KMS-11 (cell line): ENCODE data around the gene ARHGEF6.

Experiments
- H2AFZ ChIP-seq: fragments of 200-600 bp; sonication (generic); 2 replicates; pipeline ENCODE4 v1.6.1; 2016; ENCODE audit warnings: antibody characterized with exemption, mixed run types, low read depth
- H3K27ac ChIP-seq: fragments of 200-600 bp; sonication (generic); 2 replicates; pipeline ENCODE4 v1.6.1; 2016; ENCODE audit warnings: mild to moderate bottlenecking, mixed run types
- H3K27me3 ChIP-seq: fragments of 200-600 bp; sonication (generic); 2 replicates; pipeline ENCODE4 v1.6.1; 2017; ENCODE audit warnings: mild to moderate bottlenecking, low read depth, mixed run types, moderate library complexity; ENCODE audit not compliant: insufficient read depth
- H3K36me3 ChIP-seq: fragments of 200-600 bp; sonication (generic); 2 replicates; pipeline ENCODE4 v1.6.1; 2017; ENCODE audit warnings: mild to moderate bottlenecking, mixed run types; ENCODE audit not compliant: insufficient read depth
- H3K4me1 ChIP-seq: fragments of 200-600 bp; sonication (generic); 2 replicates; pipeline ENCODE4 v1.6.1; 2016; ENCODE audit warnings: mild to moderate bottlenecking, low read depth, mixed run types; ENCODE audit not compliant: poor library complexity, severe bottlenecking
- H3K4me2 ChIP-seq: fragments of 200-600 bp; sonication (generic); 2 replicates; pipeline ENCODE4 v1.7.0; 2016; ENCODE audit warnings: mild to moderate bottlenecking, mixed run types
- H3K4me3 ChIP-seq: fragments of 200-600 bp; sonication (generic); IDR thresholded peaks from 2 replicates; pipeline ENCODE4 v1.6.1; 2017; ENCODE audit warnings: low read depth, low read length, mixed read lengths; ENCODE audit not compliant: insufficient read depth
- H3K79me2 ChIP-seq: fragments of 200-600 bp; sonication (generic); 2 replicates; pipeline ENCODE4 v1.6.1; 2016; ENCODE audit warnings: low read depth, mixed run types; ENCODE audit not compliant: insufficient read depth
- H3K9ac ChIP-seq: fragments of 200-600 bp; sonication (generic); 2 replicates; pipeline ENCODE4 v1.6.1; 2016; ENCODE audit warnings: mild to moderate bottlenecking, mixed run types
- H4K20me1 ChIP-seq: fragments of 200-600 bp; sonication (generic); 2 replicates; pipeline ENCODE4 v1.6.1; 2016; ENCODE audit warnings: mild to moderate bottlenecking, mixed run types; ENCODE audit not compliant: insufficient read depth
- CTCF ChIP-seq: fragments of 200-600 bp; sonication (generic); conservative IDR thresholded peaks from 2 replicates; pipeline ENCODE4 v1.6.1; 2017; ENCODE audit warnings: low read depth, mild to moderate bottlenecking, antibody characterized with exemption, low read length, moderate library complexity, mixed read lengths

The ARHGEF6 gene

GRCh38 chrX:136616987-136617685 lies 163.6 kb downstream of the ARHGEF6 start:
- Histone ChIP-seq H3K27ac (no peak overlapping the region), H3K36me3 (no peaks in the 10 kb centered on the region), H3K4me1 (no peaks in the 10 kb centered on the region), H4K20me1 (no peaks in the 10 kb centered on the region), H3K4me2 (no peak overlapping the region), H3K4me3 (no peak overlapping the region), H3K9ac (no peak overlapping the region), H2AFZ (no peak overlapping the region), H3K27me3 (no peaks in the 10 kb centered on the region), H3K79me2 (no peaks in the 10 kb centered on the region)
- TF ChIP-seq CTCF: no peak
